ENCODE results near the gene RPL15. TPM values are rescaled to one million over a fixed set of nuclear protein-coding genes. Genes with fewer than 3 reads are reported as not detected.

RPL15 gene
- total RNA-seq, 2 donors from 2014 or later, result 1,434 to 1,547 TPM

DNA sequence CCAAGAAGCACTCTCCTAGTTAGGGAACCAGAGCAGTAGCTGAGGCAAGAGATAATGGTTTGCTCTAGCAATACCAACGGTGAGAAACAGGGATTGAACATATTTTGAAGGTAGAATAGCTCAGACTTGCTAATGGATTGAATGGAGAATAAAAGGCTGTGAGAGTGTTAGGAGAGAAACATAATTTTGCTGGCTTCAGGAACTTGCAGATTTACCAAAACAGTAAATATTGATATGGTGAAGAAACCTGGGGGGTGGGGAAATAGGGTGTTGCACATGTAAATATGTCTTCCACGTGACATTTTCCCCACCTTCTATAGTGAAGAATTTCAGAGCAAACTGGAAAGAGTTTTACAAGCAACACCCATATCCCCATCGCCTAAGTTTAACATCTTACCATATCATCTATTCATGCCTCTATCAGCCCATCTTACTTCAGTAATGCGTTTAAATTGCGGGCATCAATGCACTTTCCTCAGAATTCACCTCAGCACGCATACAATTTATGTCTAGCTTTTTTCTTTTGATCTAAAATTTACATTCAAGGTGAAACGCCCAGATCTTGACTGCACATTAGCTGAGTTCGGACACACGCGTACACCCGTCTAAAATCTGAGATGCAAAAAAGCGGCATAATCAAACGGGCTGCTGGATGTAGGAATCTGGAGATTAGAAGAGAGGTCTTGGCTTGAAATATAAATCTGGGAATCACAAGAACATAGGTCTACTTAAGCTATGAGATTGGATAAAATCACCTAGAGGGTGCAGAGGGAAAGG is 27.3 kb downstream of the RPL15 start:
- H3K27me3 ChIP-seq, result no peaks in the 10 kb centered on the region
- H3K27ac ChIP-seq, result peak overlapping the region; percentile 90
- H3K4me1 ChIP-seq, result no peaks in the 10 kb centered on the region
- peak overlapping the region; percentile 62 to 85 for H3K9ac ChIP-seq (ENCODE audit: low read depth in 2 of 2, low read length in 2 of 2)
- no peak for DNase-seq
- H3K9me3 ChIP-seq, result no peaks in the 10 kb centered on the region
- H3K36me3 ChIP-seq, result no peaks in the 10 kb centered on the region
- peak overlapping the region; percentile 54 for H3K4me3 ChIP-seq
- intact Hi-C loops (cut with DNase I), result no loop called here
- TF ChIP-seq, protein P1, sequence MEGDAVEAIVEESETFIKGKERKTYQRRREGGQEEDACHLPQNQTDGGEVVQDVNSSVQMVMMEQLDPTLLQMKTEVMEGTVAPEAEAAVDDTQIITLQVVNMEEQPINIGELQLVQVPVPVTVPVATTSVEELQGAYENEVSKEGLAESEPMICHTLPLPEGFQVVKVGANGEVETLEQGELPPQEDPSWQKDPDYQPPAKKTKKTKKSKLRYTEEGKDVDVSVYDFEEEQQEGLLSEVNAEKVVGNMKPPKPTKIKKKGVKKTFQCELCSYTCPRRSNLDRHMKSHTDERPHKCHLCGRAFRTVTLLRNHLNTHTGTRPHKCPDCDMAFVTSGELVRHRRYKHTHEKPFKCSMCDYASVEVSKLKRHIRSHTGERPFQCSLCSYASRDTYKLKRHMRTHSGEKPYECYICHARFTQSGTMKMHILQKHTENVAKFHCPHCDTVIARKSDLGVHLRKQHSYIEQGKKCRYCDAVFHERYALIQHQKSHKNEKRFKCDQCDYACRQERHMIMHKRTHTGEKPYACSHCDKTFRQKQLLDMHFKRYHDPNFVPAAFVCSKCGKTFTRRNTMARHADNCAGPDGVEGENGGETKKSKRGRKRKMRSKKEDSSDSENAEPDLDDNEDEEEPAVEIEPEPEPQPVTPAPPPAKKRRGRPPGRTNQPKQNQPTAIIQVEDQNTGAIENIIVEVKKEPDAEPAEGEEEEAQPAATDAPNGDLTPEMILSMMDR (IDR thresholded peaks at IDR 0.05), result no peak

GRCh38 chr3:23944861-23945662 is 28.1 kb downstream of the RPL15 start, which contains the start of gene NR1D2:
Gene NR1D2, plus strand, starts transcription at chr3:23945286. Its CDS starts 293 bp downstream, at chr3:23945579.
- H3K27me3 ChIP-seq, result no peaks in the 10 kb centered on the region
- peak within 1 kb of the TSS; percentile 96 for H3K27ac ChIP-seq
- intact Hi-C loops (cut with DNase I), result no loop called here
- H3K36me3 ChIP-seq, result no peaks in the 10 kb centered on the region
- TF ChIP-seq, protein P1 (IDR thresholded peaks at IDR 0.05), result no peak
- H3K9me3 ChIP-seq, result no peaks in the 10 kb centered on the region
- H3K4me1 ChIP-seq, result peaks cover 4% of the 10 kb centered on the region
- H3K9ac ChIP-seq (ENCODE audit: low read depth in 2 of 2, low read length in 2 of 2), result peak within 1 kb of the TSS; percentile 87 to 89
- peak within 1 kb of the TSS; percentile 71 for H3K4me3 ChIP-seq
- peak; percentile 87 for DNase-seq

- Histone ChIP-seq H3K4me1 (peaks cover 5% of the 10 kb centered on the region), H3K27ac (peak overlapping the region; percentile 90), H3K36me3 (no peaks in the 10 kb centered on the region), H3K9ac (ENCODE audit: low read depth in 2 of 2, low read length in 2 of 2) (peak overlapping the region in 1 of 2 donors; percentile 87), H3K4me3 (peak overlapping the region; percentile 54), H3K27me3 (no peaks in the 10 kb centered on the region), H3K9me3 (no peaks in the 10 kb centered on the region)
- intact Hi-C loops (cut with DNase I), result no loop called here
- TF ChIP-seq, protein P1 (IDR thresholded peaks at IDR 0.05), result no peak
- no peak for DNase-seq
Observed at GRCh38 chr3:23945663-23945912, 28.7 kb downstream of the RPL15 start.

- peak; percentile 98 for DNase-seq
- H3K36me3 ChIP-seq, result no peaks in the 10 kb centered on the region
- peak overlapping the region; percentile 68 to 89 for H3K9ac ChIP-seq (ENCODE audit: low read depth in 2 of 2, low read length in 2 of 2)
- peaks cover 5% of the 10 kb centered on the region for H3K4me1 ChIP-seq
- H3K4me3 ChIP-seq, result peak overlapping the region; percentile 71
- H3K27me3 ChIP-seq, result no peaks in the 10 kb centered on the region
- no peaks in the 10 kb centered on the region for H3K9me3 ChIP-seq
- peak overlapping the region; percentile 96 for H3K27ac ChIP-seq
- TF ChIP-seq, protein P1 (IDR thresholded peaks at IDR 0.05), result no peak
- intact Hi-C loops (cut with DNase I), result no loop called here
Observed at GRCh38 chr3:23945913-23946687, 29.2 kb downstream of the RPL15 start.

GRCh38 chr3:23948761-23949160 is 31.8 kb downstream of the RPL15 start:
- Histone ChIP-seq H3K27me3 (no peaks in the 10 kb centered on the region), H3K4me1 (peaks cover 5% of the 10 kb centered on the region), H3K4me3 (no peak overlapping the region), H3K27ac (no peak overlapping the region), H3K36me3 (no peaks in the 10 kb centered on the region), H3K9me3 (no peaks in the 10 kb centered on the region), H3K9ac (ENCODE audit: low read depth in 2 of 2, low read length in 2 of 2) (no peak overlapping the region)
- intact Hi-C loops (cut with DNase I), result no loop called here
- TF ChIP-seq, protein P1 (IDR thresholded peaks at IDR 0.05), result no peak
- no peak for DNase-seq

Data from colonic mucosa (tissue), 4 donors.